K562 (cell line): ENCODE measurements around the gene MRPL2. TPM values are rescaled to one million over a fixed set of nuclear protein-coding genes. Genes with fewer than 3 reads are reported as not detected.

Experiments
- CBFB ChIP-seq: sonication (generic); formaldehyde crosslinking; IDR thresholded peaks from 2 replicates; pipeline ENCODE4 v1.4.0; 2020; ENCODE audit warnings: mild to moderate bottlenecking, missing genetic modification reagents
- COPS2 ChIP-seq: fragments of 450-650 bp; conservative IDR thresholded peaks from 2 replicates; pipeline ENCODE4 v1.6.1; 2016; ENCODE audit warnings: mild to moderate bottlenecking, moderate library complexity
- E2F3 ChIP-seq: fragments of 250-450 bp; sonication (Bioruptor Pico); IDR thresholded peaks from 2 replicates; pipeline ENCODE4 v1.4.0; 2020; ENCODE audit warnings: mild to moderate bottlenecking
- ILK ChIP-seq: fragments of 450-650 bp; IDR thresholded peaks from 2 replicates; pipeline ENCODE4 v1.6.1; 2016; ENCODE audit warnings: missing genetic modification characterization, low read depth, mild to moderate bottlenecking, missing compliant biosample characterization, moderate library complexity, borderline replicate concordance
- KLF6 ChIP-seq: fragments of 250-450 bp; sonication (Bioruptor Pico); IDR thresholded peaks from 2 replicates; pipeline ENCODE4 v1.4.0; 2020; ENCODE audit warnings: mild to moderate bottlenecking, moderate library complexity, borderline replicate concordance
- MCM3 ChIP-seq: fragments of 450-650 bp; IDR thresholded peaks from 2 replicates; pipeline ENCODE4 v1.6.1; 2016
- MCM5 ChIP-seq: fragments of 450-650 bp; IDR thresholded peaks from 2 replicates; pipeline ENCODE4 v1.6.1; 2016; ENCODE audit warnings: low read depth
- NCOA4 ChIP-seq: fragments of 450-650 bp; IDR thresholded peaks from 2 replicates; pipeline ENCODE4 v1.6.1; 2018; ENCODE audit warnings: mild to moderate bottlenecking; ENCODE audit not compliant: partially characterized antibody
- NR4A1 ChIP-seq, 2 experiments: fragments of 250-450 bp in 1 of 2; fragments of 450-650 bp in 1 of 2; sonication (Bioruptor Pico) in 1 of 2; IDR thresholded peaks; 2 replicates each; pipeline versions ENCODE4 v1.4.0 to v1.6.1; 2016 to 2020; ENCODE audit warnings: mild to moderate bottlenecking in 2 of 2, missing compliant biosample characterization in 1 of 2, missing genetic modification characterization in 1 of 2, moderate library complexity in 1 of 2
- TCFL5 ChIP-seq: fragments of 250-450 bp; sonication (Bioruptor Pico); conservative IDR thresholded peaks from 2 replicates; pipeline ENCODE4 v1.6.1; 2021; ENCODE audit warnings: mild to moderate bottlenecking, moderate library complexity, matching md5 sums
- ZNF134 ChIP-seq: fragments of 250-450 bp; sonication (Bioruptor Pico); conservative IDR thresholded peaks from 2 replicates; pipeline ENCODE4 v1.4.0; 2020
- ZNF217 ChIP-seq: sonication (generic); formaldehyde crosslinking; IDR thresholded peaks from 2 replicates; pipeline ENCODE4 v1.8.0; 2022; ENCODE audit warnings: mild to moderate bottlenecking, missing genetic modification reagents
- polyA plus RNA-seq, 8 experiments: library from polyadenylated mRNA; depleted of rRNA in 4 of 8; stranded (reverse) in 5 of 8; unstranded in 3 of 8; fragments of >200 nt; fragmentation: Nextera tagmentation in 2 of 8; fragmentation: Illumina TruSeq in 1 of 8; extraction: Ambion mirVana in 2 of 8; extraction: Trizol in 1 of 8; gene quantifications; 2 replicates each; pipeline versions ENCODE4 v1.2.1 to v1.2.3, GENCODE V29; 2011 to 2014; ENCODE audit warnings: inconsistent platforms in 1 of 8, missing spikeins in 1 of 8
- total RNA-seq, 7 experiments: library from RNA; depleted of rRNA in 6 of 7; stranded (reverse); fragments of >200 nt in 6 of 7; fragmentation: Illumina TruSeq in 2 of 7; extraction: Trizol in 2 of 7; gene quantifications; 2 replicates each; pipeline versions ENCODE4 v1.2.1 to v1.2.3, GENCODE V29; 2011 to 2021; ENCODE audit warnings: low replicate concordance in 1 of 7
- TF ChIP-seq, protein P1 (sequence below): fragments of 250-450 bp; sonication (Bioruptor Pico); IDR thresholded peaks from 2 replicates; pipeline ENCODE4 v1.5.1; 2021; ENCODE audit warnings: mild to moderate bottlenecking
- TF ChIP-seq, protein P2 (sequence below): fragments of 250-450 bp; sonication (Bioruptor Pico); IDR thresholded peaks from 2 replicates; pipeline ENCODE4 v1.5.0; 2021; ENCODE audit warnings: mild to moderate bottlenecking, moderate library complexity
- TF ChIP-seq, protein P3 (sequence below): fragments of 200-400 bp; formaldehyde crosslinking; IDR thresholded peaks from 2 replicates; pipeline ENCODE4 v1.6.1; 2017; ENCODE audit warnings: mild to moderate bottlenecking, low read depth, low read length, moderate library complexity
- TF ChIP-seq, protein P4 (sequence below): fragments of 250-450 bp; sonication (Bioruptor Pico); IDR thresholded peaks from 2 replicates; pipeline ENCODE4 v1.6.1; 2021; ENCODE audit warnings: mild to moderate bottlenecking
- TF ChIP-seq, protein P5 (sequence below): sonication (generic); formaldehyde crosslinking; IDR thresholded peaks from 2 replicates; pipeline ENCODE4 v1.8.0; 2022; ENCODE audit warnings: mild to moderate bottlenecking, low read depth, missing genetic modification reagents
- TF ChIP-seq, protein P6 (sequence below): fragments of 450-650 bp; formaldehyde crosslinking; IDR thresholded peaks from 2 replicates; pipeline ENCODE4 v1.4.0; 2020; ENCODE audit warnings: mild to moderate bottlenecking

MRPL2 gene
- total and polyA plus RNA-seq, 9 of the 15 experiments (the other 6 are each of a cell fraction or from before 2014, with no cell fraction given), result 63.1 to 262 (median 121) TPM

DNA sequence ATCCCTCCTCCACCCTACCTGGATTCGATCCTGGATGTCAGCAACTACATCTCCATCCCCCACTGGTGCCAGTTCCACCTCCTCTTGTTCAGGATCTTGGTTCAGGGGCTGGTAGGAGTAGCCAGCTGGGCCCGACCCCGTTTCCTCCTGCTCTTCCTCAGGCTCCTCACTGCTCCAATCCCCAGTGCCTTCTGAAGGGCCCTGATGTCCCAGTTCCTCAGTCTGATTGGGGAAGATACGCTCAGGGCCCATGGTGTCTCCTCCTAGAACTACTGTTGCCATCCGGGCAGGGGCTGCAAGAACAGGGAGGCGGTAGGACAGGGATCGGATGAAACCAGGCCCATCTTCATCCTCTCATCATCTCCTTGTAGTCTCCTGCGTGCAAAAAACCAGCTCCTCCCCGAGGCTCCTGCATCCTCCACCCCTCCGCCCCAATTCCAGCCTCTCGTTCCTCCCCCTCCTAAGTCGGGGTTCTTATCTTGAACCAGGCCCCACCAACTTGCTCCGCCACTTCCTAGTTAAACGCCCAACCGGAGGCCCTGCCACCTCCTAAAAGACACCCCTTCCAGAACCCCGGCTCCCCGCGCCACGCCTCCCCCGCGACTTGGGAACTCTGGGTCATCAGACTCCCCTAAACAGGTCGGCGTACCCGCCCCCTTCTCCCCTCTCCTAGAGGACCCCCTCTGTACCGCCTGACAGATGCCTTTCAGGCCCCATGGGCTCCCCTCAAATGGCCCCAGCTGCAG lies 46.0 kb downstream of the MRPL2 start (continued):
- TF ChIP-seq NCOA4 (no peak), MCM3 (no peak), COPS2 (no peak), ILK (tag) (no peak), E2F3 (CRISPR knock-in tag) (no peak), TCFL5 (CRISPR knock-in tag) (no peak), ZNF217 (CRISPR knock-in tag) (no peak), KLF6 (CRISPR knock-in tag) (no peak), ZNF134 (no peak), NR4A1 (CRISPR knock-in tag; IDR thresholded peaks at IDR 0.05) (no peak), NR4A1 (tag; IDR thresholded peaks at IDR 0.05) (no peak), CBFB (CRISPR knock-in tag) (no peak), MCM5 (no peak)
- TF ChIP-seq, protein P1, sequence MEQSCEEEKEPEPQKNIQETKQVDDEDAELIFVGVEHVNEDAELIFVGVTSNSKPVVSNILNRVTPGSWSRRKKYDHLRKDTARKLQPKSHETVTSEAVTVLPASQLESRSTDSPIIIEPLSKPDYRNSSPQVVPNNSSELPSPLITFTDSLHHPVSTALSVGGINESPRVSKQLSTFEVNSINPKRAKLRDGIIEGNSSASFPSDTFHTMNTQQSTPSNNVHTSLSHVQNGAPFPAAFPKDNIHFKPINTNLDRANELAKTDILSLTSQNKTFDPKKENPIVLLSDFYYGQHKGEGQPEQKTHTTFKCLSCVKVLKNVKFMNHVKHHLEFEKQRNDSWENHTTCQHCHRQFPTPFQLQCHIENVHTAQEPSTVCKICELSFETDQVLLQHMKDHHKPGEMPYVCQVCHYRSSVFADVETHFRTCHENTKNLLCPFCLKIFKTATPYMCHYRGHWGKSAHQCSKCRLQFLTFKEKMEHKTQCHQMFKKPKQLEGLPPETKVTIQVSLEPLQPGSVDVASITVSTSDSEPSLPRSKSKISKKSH (CRISPR knock-in tag), result no peak
- TF ChIP-seq, protein P2, sequence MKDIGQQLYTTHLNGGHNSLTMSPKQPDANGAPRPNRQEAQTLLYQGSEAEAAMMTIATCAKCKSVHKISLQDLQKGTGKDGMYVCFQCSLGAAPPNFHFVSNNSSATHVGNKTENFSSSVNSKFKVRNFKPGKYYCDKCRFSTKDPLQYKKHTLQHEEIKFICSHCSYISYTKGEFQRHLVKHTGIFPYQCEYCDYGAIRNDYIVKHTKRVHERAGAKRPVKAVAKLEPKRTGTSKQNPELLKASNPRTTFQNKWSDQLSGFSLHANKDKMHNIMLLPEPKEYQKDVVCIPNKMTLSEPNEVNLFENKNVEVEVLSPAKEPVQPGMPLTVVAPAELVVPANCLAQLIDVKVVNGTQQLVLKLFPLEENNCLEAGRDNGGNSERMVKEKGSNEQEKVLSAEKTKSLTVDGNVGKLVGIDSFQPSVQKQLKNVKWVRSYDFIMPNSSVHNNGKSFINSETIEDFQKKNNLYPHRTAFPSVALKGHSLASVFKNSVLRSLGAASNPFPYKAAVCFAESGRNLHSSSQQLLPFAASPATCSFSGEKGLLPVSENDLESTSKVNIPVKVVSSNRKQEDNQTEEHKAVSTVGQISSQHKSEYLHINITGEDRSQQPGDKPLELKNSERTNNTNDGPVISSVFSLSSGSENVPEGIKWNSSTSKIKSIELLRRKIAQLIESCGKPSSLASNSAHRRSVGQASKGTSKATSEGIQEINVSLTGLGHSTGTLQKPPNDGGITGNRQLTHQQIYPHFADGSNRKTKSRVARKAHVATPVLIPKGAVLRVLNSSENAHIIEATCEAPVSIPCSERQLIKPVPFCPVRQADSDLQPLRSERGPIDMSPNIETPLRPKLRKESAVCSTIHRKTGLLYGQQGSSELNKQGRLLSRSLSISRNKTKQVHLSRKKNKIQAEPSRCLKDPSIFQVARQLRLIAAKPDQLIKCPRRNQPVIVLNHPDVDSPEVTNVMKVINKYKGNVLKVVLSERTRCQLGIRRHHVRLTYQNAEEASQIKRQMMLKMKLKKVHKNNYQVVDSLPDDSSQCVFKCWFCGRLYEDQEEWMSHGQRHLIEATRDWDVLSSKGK (CRISPR knock-in tag), result no peak
- TF ChIP-seq, protein P3, sequence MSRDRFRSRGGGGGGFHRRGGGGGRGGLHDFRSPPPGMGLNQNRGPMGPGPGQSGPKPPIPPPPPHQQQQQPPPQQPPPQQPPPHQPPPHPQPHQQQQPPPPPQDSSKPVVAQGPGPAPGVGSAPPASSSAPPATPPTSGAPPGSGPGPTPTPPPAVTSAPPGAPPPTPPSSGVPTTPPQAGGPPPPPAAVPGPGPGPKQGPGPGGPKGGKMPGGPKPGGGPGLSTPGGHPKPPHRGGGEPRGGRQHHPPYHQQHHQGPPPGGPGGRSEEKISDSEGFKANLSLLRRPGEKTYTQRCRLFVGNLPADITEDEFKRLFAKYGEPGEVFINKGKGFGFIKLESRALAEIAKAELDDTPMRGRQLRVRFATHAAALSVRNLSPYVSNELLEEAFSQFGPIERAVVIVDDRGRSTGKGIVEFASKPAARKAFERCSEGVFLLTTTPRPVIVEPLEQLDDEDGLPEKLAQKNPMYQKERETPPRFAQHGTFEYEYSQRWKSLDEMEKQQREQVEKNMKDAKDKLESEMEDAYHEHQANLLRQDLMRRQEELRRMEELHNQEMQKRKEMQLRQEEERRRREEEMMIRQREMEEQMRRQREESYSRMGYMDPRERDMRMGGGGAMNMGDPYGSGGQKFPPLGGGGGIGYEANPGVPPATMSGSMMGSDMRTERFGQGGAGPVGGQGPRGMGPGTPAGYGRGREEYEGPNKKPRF, result no peak
- TF ChIP-seq, protein P4, sequence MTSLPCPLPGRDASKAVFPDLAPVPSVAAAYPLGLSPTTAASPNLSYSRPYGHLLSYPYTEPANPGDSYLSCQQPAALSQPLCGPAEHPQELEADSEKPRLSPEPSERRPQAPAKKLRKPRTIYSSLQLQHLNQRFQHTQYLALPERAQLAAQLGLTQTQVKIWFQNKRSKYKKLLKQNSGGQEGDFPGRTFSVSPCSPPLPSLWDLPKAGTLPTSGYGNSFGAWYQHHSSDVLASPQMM, result no peak
- TF ChIP-seq, protein P5, sequence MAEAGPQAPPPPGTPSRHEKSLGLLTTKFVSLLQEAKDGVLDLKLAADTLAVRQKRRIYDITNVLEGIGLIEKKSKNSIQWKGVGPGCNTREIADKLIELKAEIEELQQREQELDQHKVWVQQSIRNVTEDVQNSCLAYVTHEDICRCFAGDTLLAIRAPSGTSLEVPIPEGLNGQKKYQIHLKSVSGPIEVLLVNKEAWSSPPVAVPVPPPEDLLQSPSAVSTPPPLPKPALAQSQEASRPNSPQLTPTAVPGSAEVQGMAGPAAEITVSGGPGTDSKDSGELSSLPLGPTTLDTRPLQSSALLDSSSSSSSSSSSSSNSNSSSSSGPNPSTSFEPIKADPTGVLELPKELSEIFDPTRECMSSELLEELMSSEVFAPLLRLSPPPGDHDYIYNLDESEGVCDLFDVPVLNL (CRISPR knock-in tag), result no peak
- TF ChIP-seq, protein P6, sequence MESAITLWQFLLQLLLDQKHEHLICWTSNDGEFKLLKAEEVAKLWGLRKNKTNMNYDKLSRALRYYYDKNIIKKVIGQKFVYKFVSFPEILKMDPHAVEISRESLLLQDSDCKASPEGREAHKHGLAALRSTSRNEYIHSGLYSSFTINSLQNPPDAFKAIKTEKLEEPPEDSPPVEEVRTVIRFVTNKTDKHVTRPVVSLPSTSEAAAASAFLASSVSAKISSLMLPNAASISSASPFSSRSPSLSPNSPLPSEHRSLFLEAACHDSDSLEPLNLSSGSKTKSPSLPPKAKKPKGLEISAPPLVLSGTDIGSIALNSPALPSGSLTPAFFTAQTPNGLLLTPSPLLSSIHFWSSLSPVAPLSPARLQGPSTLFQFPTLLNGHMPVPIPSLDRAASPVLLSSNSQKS, result no peak
